Esophagus muscularis mucosa (tissue), 4 donors: ENCODE results near the gene PLXNA1. TPM values are rescaled to one million over a fixed set of nuclear protein-coding genes. Genes with fewer than 3 reads are reported as not detected.

ENCODE experiments used
- DNase-seq: peaks from one replicate; pipeline ENCODE4 v3.0.0-alpha.2; 2017; ENCODE audit errors: extremely low spot score
- H3K27ac ChIP-seq, 4 donors: fragments of 200-600 bp; sonication (generic); replicated peaks in 1 of 4; 1 replicate in 3 of 4; 2 replicates in 1 of 4; pipeline ENCODE4 v1.5.1; 2016 to 2019; ENCODE audit warnings: mild to moderate bottlenecking in 1 of 4
- H3K27me3 ChIP-seq, 4 donors: fragments of 200-600 bp; sonication (generic); one replicate each; pipeline versions ENCODE4 v1.5.1 to v1.6.0; 2016 to 2019
- H3K36me3 ChIP-seq, 4 donors: fragments of 200-600 bp; sonication (generic); one replicate each; pipeline ENCODE4 v1.5.1; 2016 to 2019
- H3K4me1 ChIP-seq, 4 donors: fragments of 200-600 bp; sonication (generic); one replicate each; pipeline ENCODE4 v1.5.1; 2016 to 2019
- H3K4me3 ChIP-seq, 4 donors: fragments of 200-600 bp; sonication (generic); 1 replicate in 2 of 4; 2 replicates in 2 of 4; pipeline ENCODE4 v1.5.1; 2016 to 2019; ENCODE audit warnings: mild to moderate bottlenecking in 4 of 4, moderate library complexity in 1 of 4
- H3K9me3 ChIP-seq, 4 donors: fragments of 200-600 bp; sonication (generic); 1 replicate in 3 of 4; 2 replicates in 1 of 4; pipeline ENCODE4 v1.5.1; 2016 to 2019
- CTCF ChIP-seq, 3 experiments: fragments of 200-600 bp in 2 of 3; fragments of 450-650 bp in 1 of 3; sonication (generic) in 2 of 3; IDR thresholded peaks; one replicate each; pipeline ENCODE4 v1.5.1; 2017 to 2019; ENCODE audit warnings: antibody characterized with exemption in 3 of 3, mild to moderate bottlenecking in 2 of 3, moderate library complexity in 1 of 3
- EP300 ChIP-seq: sonication (generic); formaldehyde crosslinking; IDR thresholded peaks from one replicate; pipeline ENCODE4 v1.6.1; 2017; ENCODE audit warnings: antibody characterized with exemption
- POLR2A ChIP-seq: fragments of 450-650 bp; IDR thresholded peaks from one replicate; pipeline ENCODE4 v1.6.1; 2017; ENCODE audit warnings: antibody characterized with exemption, moderate library complexity, mild to moderate bottlenecking, low read depth
- POLR2AphosphoS5 ChIP-seq, 2 donors: sonication (generic); formaldehyde crosslinking; IDR thresholded peaks; one replicate each; pipeline ENCODE4 v1.6.1; 2017; ENCODE audit warnings: antibody characterized with exemption in 2 of 2
- WGBS: methylation state at CpG from one replicate; pipeline ENCODE4 v1.1.5; 2018; 5-methylcytosine and 5-hydroxymethylcytosine counted together
- intact Hi-C: fragments of 100-400 bp; cut with DNase I; formaldehyde crosslinking; loops from one replicate; pipeline ENCODE4 v1.15.1; 2023
- total RNA-seq, 4 donors: library from RNA; depleted of rRNA; stranded (reverse); fragments of >200 nt; gene quantifications; one replicate each; pipeline versions ENCODE4 v1.1.0 to v1.2.1, GENCODE V29; 2016

The PLXNA1 gene
- total RNA-seq, 4 donors from 2014 or later = 33.6 to 82.4 (median 47.0) TPM

DNA sequence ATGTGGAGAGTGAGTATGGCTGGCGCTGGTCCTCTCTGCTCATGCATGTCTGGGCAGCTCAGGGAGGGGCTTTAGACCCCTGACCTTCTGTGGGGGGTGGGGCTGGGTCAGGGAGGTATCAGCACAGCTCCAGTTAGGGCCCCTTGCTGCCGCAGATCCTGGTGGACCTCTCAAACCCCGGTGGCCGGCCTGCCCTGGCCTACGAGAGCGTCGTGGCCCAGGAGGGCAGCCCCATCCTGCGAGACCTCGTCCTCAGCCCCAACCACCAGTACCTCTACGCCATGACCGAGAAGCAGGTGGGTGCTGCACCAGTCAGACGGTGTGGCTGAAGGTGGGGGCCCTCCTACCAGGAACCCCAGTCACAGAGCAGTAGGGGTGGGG is 20.2 kb downstream of the PLXNA1 start:
- Histone ChIP-seq H3K4me1 (peaks cover 21 to 59% (median 54%) of the 10 kb centered on the region in 4 donors), H3K36me3 (peaks cover 0 to 24% (median 2%) of the 10 kb centered on the region in 4 donors), H3K27me3 (no peaks in the 10 kb centered on the region), H3K27ac (peak overlapping the region in 1 of 4 donors; percentile 64), H3K4me3 (no peak overlapping the region), H3K9me3 (no peaks in the 10 kb centered on the region)
- 93% methylated on average over 8 of the region's 12 CpGs for WGBS
- TF ChIP-seq EP300 = no peak
- TF ChIP-seq POLR2AphosphoS5 (IDR thresholded peaks at IDR 0.05) = no peak
- no peak for TF ChIP-seq CTCF (IDR thresholded peaks at IDR 0.05)
- TF ChIP-seq POLR2A = no peak
- intact Hi-C loops = loop anchor here (2.0 kb wide), 1 partner anchor 250 kb away; no protein-coding TSS in a partner anchor
- DNase-seq = no peak

DNA sequence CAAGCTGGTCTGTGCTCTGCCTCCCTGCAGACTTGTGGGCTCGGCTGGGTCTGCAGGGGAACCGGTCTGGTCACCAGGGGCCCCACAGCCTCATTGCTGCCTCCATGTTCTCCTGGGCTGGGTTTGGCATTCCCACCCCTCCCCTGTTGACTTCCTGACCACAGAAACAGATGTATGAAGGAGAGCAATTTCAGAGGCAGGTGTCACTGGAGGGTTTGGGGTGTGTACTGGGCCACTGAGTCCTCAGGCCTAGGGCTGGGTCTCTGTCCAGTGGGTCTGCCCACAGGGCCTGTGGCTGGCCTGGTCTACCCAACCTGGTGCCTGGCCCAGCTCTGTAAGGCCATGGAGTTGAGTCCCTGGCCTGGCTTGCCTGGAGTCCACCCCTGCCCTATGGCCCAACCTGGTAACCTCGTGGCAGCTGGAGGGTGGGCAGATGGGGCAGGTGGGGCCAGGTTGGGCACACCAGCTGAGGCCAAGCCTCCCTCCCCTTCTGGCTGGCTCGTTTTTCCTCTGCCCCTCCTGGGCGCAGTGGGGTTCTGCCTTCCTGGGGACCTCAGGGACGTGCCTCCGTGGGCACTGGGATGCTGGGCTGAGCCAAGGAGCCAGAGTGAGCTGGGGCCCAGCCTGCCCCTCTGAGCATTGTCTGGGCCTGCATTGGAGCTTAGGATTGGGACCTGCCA is 20.8 kb downstream of the PLXNA1 start:
- peaks cover 26 to 59% (median 54%) of the 10 kb centered on the region in 4 donors for H3K4me1 ChIP-seq
- H3K4me3 ChIP-seq = no peak overlapping the region
- H3K9me3 ChIP-seq = no peaks in the 10 kb centered on the region
- intact Hi-C loops = loop anchor here (2.0 kb wide), 1 partner anchor 251 kb away; no protein-coding TSS in a partner anchor
- no peak for TF ChIP-seq POLR2A
- TF ChIP-seq POLR2AphosphoS5 (IDR thresholded peaks at IDR 0.05) = no peak
- H3K27ac ChIP-seq = no peak overlapping the region
- 80% methylated on average over 1 of the region's 7 CpGs for WGBS
- no peak for DNase-seq
- no peaks in the 10 kb centered on the region for H3K27me3 ChIP-seq
- peaks cover 0 to 24% (median 2%) of the 10 kb centered on the region in 4 donors for H3K36me3 ChIP-seq

- no peak overlapping the region for H3K27ac ChIP-seq
- TF ChIP-seq POLR2A = no peak
- no peak for TF ChIP-seq CTCF (IDR thresholded peaks at IDR 0.05)
- TF ChIP-seq POLR2AphosphoS5 (IDR thresholded peaks at IDR 0.05) = no peak
- TF ChIP-seq EP300 = no peak
- intact Hi-C loops = no loop called here
- peaks cover 29 to 52% (median 49%) of the 10 kb centered on the region in 4 donors for H3K4me1 ChIP-seq
- no peaks in the 10 kb centered on the region for H3K9me3 ChIP-seq
- H3K4me3 ChIP-seq = no peak overlapping the region
- 100% methylated on average over 3 of the region's 32 CpGs for WGBS
- DNase-seq = no peak
- no peaks in the 10 kb centered on the region for H3K27me3 ChIP-seq
- peaks cover 0 to 29% (median 2%) of the 10 kb centered on the region in 4 donors for H3K36me3 ChIP-seq
Measured at GRCh38 chr3:127004641-127005397, 21.9 kb downstream of the PLXNA1 start.

- DNase-seq = no peak
- intact Hi-C loops = no loop called here
- Histone ChIP-seq H3K4me1 (peaks cover 29 to 47% (median 40%) of the 10 kb centered on the region in 4 donors), H3K4me3 (no peak overlapping the region), H3K9me3 (no peaks in the 10 kb centered on the region), H3K27ac (no peak overlapping the region), H3K27me3 (no peaks in the 10 kb centered on the region), H3K36me3 (peaks cover 0 to 33% (median 2%) of the 10 kb centered on the region in 4 donors)
- TF ChIP-seq POLR2AphosphoS5 (IDR thresholded peaks at IDR 0.05) (no peak), CTCF (IDR thresholded peaks at IDR 0.05) (no peak), POLR2A (no peak), EP300 (no peak)
- 96% methylated on average over 11 of the region's 17 CpGs for WGBS
Measured at GRCh38 chr3:127005864-127006500, 23.1 kb downstream of the PLXNA1 start.
